Measurements from ENCODE around the gene UBE2E3. TPM values are rescaled to one million over a fixed set of nuclear protein-coding genes. Genes with fewer than 3 reads are reported as not detected.
"Not testable (repeated sequence)": the region's sequence is repeated elsewhere in the genome, so short reads cannot be mapped to it uniquely, and the experiment has no call there.

UBE2E3 gene
- total and polyA plus RNA-seq, 8 donors, result 53.7 to 171 (median 144) TPM

GRCh38 chr2:181038796-181039195, 58.4 kb downstream of the UBE2E3 start:
- TF ChIP-seq CTCF (IDR thresholded peaks at IDR 0.05), result no peak
- Histone ChIP-seq H3K4me3 (no peak overlapping the region), H3K36me3 (no peaks in the 10 kb centered on the region), H3K9me3 (no peaks in the 10 kb centered on the region), H3K27ac (no peak overlapping the region), H3K4me1 (no peaks in the 10 kb centered on the region), H3K27me3 (no peaks in the 10 kb centered on the region)
- DNase-seq, result no peak
- no peak for ATAC-seq
- intact Hi-C loops (cut with DNase I), result no loop called here

GRCh38 chr2:181040839-181041238, 60.4 kb downstream of the UBE2E3 start:
- H3K27me3 ChIP-seq; H3K4me1 ChIP-seq; ATAC-seq; H3K36me3 ChIP-seq; H3K9me3 ChIP-seq; H3K4me3 ChIP-seq; H3K27ac ChIP-seq; intact Hi-C loops (cut with DNase I): not testable (repeated sequence)
- DNase-seq, result peak in 1 of 4 donors; percentile 15

GRCh38 chr2:181041661-181042060, 61.3 kb downstream of the UBE2E3 start:
- H3K27me3 ChIP-seq, result no peaks in the 10 kb centered on the region
- H3K9me3 ChIP-seq, result no peaks in the 10 kb centered on the region
- DNase-seq, result no peak
- H3K36me3 ChIP-seq, result no peaks in the 10 kb centered on the region
- TF ChIP-seq CTCF (IDR thresholded peaks at IDR 0.05), result no peak
- H3K27ac ChIP-seq, result no peak overlapping the region
- no peak overlapping the region for H3K4me3 ChIP-seq
- no peak for ATAC-seq
- intact Hi-C loops (cut with DNase I), result no loop called here
- H3K4me1 ChIP-seq, result no peaks in the 10 kb centered on the region

GRCh38 chr2:181042706-181043105, 62.3 kb downstream of the UBE2E3 start:
- H3K4me1 ChIP-seq, result no peaks in the 10 kb centered on the region
- no peaks in the 10 kb centered on the region for H3K9me3 ChIP-seq
- no peak for DNase-seq
- intact Hi-C loops (cut with DNase I), result no loop called here
- H3K4me3 ChIP-seq, result no peak overlapping the region
- no peaks in the 10 kb centered on the region for H3K27me3 ChIP-seq
- no peak for ATAC-seq
- TF ChIP-seq CTCF (IDR thresholded peaks at IDR 0.05), result no peak
- no peak overlapping the region for H3K27ac ChIP-seq
- H3K36me3 ChIP-seq, result no peaks in the 10 kb centered on the region

- Histone ChIP-seq H3K27me3 (no peaks in the 10 kb centered on the region), H3K4me3 (no peak overlapping the region), H3K27ac (no peak overlapping the region), H3K9me3 (no peaks in the 10 kb centered on the region), H3K4me1 (no peaks in the 10 kb centered on the region), H3K36me3 (no peaks in the 10 kb centered on the region)
- no peak for TF ChIP-seq CTCF (IDR thresholded peaks at IDR 0.05)
- DNase-seq (no peak), ATAC-seq (no peak)
- intact Hi-C loops (cut with DNase I), result no loop called here
These were observed 66.4 kb downstream of the UBE2E3 start for GRCh38 chr2:181046833-181047232.

- no peak for TF ChIP-seq CTCF (IDR thresholded peaks at IDR 0.05)
- intact Hi-C loops (cut with DNase I), result no loop called here
- Histone ChIP-seq H3K36me3 (no peaks in the 10 kb centered on the region), H3K4me3 (no peak overlapping the region), H3K4me1 (no peaks in the 10 kb centered on the region), H3K9me3 (no peaks in the 10 kb centered on the region), H3K27me3 (no peaks in the 10 kb centered on the region), H3K27ac (no peak overlapping the region)
- DNase-seq, result no peak
- ATAC-seq, result no peak
These were observed 67.4 kb downstream of the UBE2E3 start for GRCh38 chr2:181047829-181048228.
